SK-N-SH (cell line): Measurements from ENCODE around the gene RAB3B.

ENCODE experiments used
- EP300 ChIP-seq, 2 experiments: IDR thresholded peaks; 2 replicates each; pipeline versions ENCODE4 v1.4.0 to v1.6.1; 2012; ENCODE audit warnings: borderline replicate concordance in 1 of 2, low read depth in 1 of 2, low read length in 1 of 2
- POLR2AphosphoS5 ChIP-seq: IDR thresholded peaks from 2 replicates; pipeline ENCODE4 v1.6.1; 2012; ENCODE audit warnings: low read depth, low read length
- RXRA ChIP-seq: IDR thresholded peaks from 2 replicates; pipeline ENCODE4 v1.4.0; 2012; ENCODE audit warnings: low read depth, mild to moderate bottlenecking, borderline replicate concordance
- SIN3A ChIP-seq: IDR thresholded peaks from 2 replicates; pipeline ENCODE4 v1.6.1; 2012; ENCODE audit warnings: low read depth, mild to moderate bottlenecking, low read length, moderate library complexity, borderline replicate concordance
- SMC3 ChIP-seq: IDR thresholded peaks from 2 replicates; pipeline ENCODE4 v1.6.1; 2012; ENCODE audit warnings: low read depth, low read length, improper control_type of control experiment
- TF ChIP-seq, protein P1 (sequence below): fragments of 200-600 bp; sonication (generic); IDR thresholded peaks from 2 replicates; pipeline ENCODE4 v1.6.1; 2017; ENCODE audit warnings: antibody characterized with exemption, mild to moderate bottlenecking, moderate library complexity
- TF ChIP-seq, protein P2 (sequence below): IDR thresholded peaks from 2 replicates; pipeline ENCODE4 v1.4.0; 2012; ENCODE audit warnings: low read depth, borderline replicate concordance
- TF ChIP-seq, protein P3 (sequence below): IDR thresholded peaks from 2 replicates; pipeline ENCODE4 v1.4.0; 2012; ENCODE audit warnings: low read depth
- TF ChIP-seq, protein P4 (sequence below): IDR thresholded peaks from 2 replicates; pipeline ENCODE4; 2012

DNA sequence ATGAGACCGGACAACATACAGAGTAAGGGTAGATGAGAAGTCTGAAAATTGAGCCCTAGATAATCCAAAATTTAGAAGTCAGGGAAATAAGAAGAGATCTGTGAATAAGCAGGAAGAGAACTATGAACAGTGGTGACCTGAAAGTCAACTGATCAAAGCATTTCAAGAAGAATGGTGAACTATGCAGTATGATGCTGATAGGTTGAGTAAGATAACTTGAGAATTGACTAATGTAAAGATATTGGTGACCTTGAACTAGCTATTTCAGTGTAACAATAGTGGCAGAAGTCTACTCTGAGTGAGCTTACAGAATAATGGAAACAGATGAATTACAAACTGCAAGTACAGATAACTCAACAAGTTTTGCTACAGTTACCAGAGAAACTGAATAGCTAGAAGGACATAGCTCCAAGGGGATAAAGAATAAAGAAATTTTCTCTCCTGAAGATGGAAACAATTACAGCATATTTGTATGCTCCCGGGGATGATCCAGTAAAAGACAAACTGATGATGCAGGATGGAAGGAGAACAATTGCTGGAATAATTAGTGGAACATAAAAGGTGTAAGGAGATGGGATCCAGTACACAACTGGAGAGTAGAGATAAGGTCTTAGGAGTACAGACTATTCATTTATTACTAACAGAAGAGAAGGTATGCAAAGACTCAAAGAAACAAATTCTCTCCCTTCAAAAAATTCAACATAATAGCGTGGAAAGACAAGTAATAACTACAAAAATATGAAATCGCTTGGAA, 122.8 kb downstream of the RAB3B start:
- TF ChIP-seq, protein P1, sequence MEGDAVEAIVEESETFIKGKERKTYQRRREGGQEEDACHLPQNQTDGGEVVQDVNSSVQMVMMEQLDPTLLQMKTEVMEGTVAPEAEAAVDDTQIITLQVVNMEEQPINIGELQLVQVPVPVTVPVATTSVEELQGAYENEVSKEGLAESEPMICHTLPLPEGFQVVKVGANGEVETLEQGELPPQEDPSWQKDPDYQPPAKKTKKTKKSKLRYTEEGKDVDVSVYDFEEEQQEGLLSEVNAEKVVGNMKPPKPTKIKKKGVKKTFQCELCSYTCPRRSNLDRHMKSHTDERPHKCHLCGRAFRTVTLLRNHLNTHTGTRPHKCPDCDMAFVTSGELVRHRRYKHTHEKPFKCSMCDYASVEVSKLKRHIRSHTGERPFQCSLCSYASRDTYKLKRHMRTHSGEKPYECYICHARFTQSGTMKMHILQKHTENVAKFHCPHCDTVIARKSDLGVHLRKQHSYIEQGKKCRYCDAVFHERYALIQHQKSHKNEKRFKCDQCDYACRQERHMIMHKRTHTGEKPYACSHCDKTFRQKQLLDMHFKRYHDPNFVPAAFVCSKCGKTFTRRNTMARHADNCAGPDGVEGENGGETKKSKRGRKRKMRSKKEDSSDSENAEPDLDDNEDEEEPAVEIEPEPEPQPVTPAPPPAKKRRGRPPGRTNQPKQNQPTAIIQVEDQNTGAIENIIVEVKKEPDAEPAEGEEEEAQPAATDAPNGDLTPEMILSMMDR = no peak
- TF ChIP-seq, protein P2, sequence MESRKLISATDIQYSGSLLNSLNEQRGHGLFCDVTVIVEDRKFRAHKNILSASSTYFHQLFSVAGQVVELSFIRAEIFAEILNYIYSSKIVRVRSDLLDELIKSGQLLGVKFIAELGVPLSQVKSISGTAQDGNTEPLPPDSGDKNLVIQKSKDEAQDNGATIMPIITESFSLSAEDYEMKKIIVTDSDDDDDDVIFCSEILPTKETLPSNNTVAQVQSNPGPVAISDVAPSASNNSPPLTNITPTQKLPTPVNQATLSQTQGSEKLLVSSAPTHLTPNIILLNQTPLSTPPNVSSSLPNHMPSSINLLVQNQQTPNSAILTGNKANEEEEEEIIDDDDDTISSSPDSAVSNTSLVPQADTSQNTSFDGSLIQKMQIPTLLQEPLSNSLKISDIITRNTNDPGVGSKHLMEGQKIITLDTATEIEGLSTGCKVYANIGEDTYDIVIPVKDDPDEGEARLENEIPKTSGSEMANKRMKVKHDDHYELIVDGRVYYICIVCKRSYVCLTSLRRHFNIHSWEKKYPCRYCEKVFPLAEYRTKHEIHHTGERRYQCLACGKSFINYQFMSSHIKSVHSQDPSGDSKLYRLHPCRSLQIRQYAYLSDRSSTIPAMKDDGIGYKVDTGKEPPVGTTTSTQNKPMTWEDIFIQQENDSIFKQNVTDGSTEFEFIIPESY = no peak
- TF ChIP-seq, protein P3, sequence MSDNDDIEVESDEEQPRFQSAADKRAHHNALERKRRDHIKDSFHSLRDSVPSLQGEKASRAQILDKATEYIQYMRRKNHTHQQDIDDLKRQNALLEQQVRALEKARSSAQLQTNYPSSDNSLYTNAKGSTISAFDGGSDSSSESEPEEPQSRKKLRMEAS = no peak
- TF ChIP-seq EP300 (IDR thresholded peaks at IDR 0.05; ENCODE audit: borderline replicate concordance in 1 of 2, low read depth in 1 of 2, low read length in 1 of 2) = no peak
- no peak for TF ChIP-seq RXRA
- TF ChIP-seq POLR2AphosphoS5 = no peak
- TF ChIP-seq SMC3 = no peak
- no peak for TF ChIP-seq SIN3A
- TF ChIP-seq, protein P4, sequence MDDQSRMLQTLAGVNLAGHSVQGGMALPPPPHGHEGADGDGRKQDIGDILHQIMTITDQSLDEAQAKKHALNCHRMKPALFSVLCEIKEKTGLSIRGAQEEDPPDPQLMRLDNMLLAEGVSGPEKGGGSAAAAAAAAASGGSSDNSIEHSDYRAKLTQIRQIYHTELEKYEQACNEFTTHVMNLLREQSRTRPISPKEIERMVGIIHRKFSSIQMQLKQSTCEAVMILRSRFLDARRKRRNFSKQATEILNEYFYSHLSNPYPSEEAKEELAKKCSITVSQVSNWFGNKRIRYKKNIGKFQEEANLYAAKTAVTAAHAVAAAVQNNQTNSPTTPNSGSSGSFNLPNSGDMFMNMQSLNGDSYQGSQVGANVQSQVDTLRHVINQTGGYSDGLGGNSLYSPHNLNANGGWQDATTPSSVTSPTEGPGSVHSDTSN = no peak
